ENCODE results near the gene EMILIN3.

Gene EMILIN3

DNA sequence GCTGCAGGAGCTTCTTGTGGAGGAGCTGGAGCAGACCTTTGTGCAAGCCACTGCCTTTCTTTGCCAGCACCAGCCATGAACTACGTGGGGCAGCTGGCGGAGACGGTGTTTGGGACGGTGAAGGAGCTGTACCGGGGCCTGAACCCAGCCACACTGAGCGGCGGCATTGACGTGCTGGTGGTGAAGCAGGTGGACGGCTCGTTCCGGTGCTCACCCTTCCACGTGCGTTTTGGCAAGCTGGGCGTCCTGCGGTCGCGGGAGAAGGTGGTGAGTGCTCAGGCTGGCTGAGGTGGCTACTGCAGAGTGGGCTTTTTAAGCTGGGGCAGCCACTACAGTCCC, 20.9 kb downstream of the EMILIN3 start:
- no peak for DNase-seq (ENCODE audit: low read depth in 2 of 2)

GRCh38 chr20:41344938-41345728, 21.5 kb downstream of the EMILIN3 start:
- no peak for DNase-seq (ENCODE audit: low read depth in 2 of 2)

DNA sequence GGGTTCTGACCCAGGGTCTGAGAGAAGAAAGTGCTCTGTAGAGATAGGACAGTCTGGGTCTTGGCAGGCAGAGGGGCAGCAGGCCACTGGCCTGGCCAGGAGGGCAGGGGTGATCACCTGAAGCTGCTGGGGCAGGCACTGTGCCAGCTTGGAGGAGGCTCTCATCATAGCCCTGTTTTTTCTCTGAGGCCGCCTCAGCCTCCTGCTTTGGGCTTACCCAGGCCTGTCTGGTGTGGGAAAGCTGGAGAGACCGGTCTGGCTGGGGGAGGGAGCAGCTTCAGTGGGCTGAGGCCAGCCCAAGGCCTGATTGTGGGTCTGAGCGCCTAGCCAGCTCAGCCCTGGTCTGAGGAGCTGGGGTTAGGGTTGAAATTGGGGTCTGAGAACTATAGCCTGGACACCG, 22.1 kb downstream of the EMILIN3 start:
- no peak for DNase-seq (ENCODE audit: low read depth in 2 of 2)

- no peak for DNase-seq (ENCODE audit: low read depth in 2 of 2)
Measured at GRCh38 chr20:41342474-41343464, 23.8 kb downstream of the EMILIN3 start.

GRCh38 chr20:41340327-41341055, 26.1 kb downstream of the EMILIN3 start, which contains the start of gene LPIN3:
LPIN3 (plus strand) TSS chr20:41340821; CDS start chr20:41345804, 4,983 bp downstream.
- peak; percentile 36 to 48 for DNase-seq (ENCODE audit: low read depth in 2 of 2)

DNA sequence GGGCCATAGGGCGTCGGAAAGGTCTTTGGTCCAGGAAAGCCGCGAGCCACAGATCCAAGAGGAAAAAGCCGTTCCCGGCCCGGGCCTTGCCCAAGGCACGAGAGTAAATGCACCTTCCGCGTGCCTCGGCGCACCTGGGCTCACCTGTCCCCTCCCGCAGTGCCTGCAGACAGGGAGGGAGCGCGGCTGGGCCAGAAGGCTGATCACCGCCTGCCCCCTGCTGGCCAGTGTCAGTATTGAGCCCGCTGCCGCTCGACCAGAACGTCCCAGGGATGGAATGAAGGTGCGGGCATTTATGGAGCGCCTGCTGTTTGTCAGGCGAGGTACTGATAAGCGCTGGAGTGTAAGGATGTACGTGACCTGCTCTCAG, 26.7 kb downstream of the EMILIN3 start:
- DNase-seq (ENCODE audit: low read depth in 2 of 2), result peak; percentile 78 to 82

DNA sequence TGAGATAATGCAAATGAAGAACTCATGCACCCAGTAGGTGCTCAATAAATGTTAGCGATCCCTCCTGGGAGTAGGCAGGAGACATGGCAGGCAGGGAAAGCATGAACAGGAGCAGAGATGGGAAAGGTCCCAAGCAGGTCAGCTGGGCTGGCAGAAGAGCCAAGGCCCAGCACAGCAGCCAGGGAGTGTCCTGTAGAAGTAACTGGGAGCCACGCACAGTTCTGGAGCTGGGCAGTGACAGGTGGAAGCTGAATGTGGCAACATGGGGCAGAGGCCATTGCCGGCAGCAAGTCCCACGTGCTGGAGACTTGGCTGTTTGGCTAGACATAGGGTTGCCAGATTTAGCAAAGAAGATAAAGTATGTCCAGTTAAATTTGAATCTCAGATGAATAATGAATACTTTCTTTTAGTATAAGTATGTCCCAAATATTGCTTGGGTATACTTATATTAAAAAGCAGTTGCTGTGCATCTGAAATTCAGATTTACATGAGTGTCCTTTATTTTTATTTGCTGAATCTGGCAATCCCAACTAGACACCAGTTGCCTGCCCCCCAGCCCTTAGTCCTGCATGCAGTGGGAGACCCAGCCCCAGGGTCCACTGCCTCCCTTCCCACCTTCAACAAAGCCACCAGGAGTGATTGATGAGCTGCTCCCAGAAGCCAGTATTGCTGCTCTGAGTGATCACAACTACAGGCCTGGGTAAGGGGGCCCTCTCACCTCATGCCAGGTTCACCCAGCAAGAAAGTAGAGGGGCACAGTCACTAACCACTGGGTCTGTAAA, 29.7 kb downstream of the EMILIN3 start:
- DNase-seq (ENCODE audit: low read depth in 2 of 2), result no peak

DNA sequence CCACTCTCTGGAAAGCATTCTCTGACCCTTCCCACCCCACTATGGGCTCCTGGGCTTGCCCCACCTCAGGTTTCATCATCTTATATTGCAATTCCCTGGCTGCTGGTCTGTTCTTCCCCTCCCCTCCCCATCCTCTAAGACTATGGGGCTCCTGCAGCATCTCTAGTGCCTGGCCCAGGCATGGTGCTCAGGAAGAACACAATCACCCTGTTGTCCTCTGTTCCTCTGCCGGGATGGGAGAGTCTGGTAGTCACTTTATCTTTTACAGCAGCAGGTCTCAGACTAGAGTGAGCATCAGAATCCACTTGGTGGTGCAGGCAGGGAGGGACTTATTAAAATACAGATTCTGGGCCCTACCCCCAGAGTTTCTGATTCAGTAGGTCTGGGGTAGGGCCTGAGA, 31.0 kb downstream of the EMILIN3 start:
- DNase-seq (ENCODE audit: low read depth in 2 of 2), result no peak

GRCh38 chr20:41334443-41335421, 31.9 kb downstream of the EMILIN3 start:
- DNase-seq (ENCODE audit: low read depth in 2 of 2), result no peak

GRCh38 chr20:41334036-41334435, 32.6 kb downstream of the EMILIN3 start:
- DNase-seq (ENCODE audit: low read depth in 2 of 2), result no peak

DNA sequence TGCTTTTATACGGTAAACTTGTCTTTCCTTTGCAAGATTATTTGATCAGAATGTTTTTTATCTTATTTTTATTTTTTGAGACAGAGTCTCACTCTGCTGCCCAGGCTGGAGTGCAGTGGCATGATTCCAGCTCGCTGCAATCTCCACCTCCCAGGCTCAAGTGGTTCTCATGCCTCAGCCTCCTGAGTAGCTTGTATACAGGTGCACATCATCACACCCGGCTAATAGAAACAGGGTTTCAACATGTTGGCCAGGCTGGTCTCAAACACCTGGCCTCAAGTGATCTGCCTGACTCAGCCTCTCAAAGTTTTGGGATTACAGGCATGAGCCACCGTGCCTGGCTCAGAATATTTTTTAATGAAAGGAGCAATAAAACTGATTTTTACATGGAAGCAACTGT, 34.9 kb downstream of the EMILIN3 start:
- no peak for DNase-seq (ENCODE audit: low read depth in 2 of 2)

DNA sequence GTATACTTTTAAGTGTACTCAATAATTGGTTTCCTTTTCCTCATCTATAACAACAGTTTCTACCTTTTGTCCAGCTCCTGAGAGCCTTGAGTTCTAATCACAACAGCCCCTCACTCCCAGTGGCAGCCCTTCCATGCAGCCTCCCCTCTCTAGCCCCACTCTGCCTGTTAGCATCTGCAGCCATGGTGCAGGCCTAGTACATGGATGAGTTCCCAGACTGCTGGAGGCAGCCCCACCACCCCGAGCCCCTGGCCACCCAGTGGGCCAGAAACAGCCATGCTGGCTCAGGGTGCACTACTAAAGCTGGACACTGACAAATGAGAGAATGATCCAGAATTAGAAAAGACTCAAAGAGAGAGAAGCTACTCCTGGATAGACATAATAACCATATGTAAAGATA, 35.7 kb downstream of the EMILIN3 start:
- no peak for DNase-seq (ENCODE audit: low read depth in 2 of 2)

- no peak for DNase-seq (ENCODE audit: low read depth in 2 of 2)
Measured at GRCh38 chr20:41330343-41330720, 36.3 kb downstream of the EMILIN3 start.

DNA sequence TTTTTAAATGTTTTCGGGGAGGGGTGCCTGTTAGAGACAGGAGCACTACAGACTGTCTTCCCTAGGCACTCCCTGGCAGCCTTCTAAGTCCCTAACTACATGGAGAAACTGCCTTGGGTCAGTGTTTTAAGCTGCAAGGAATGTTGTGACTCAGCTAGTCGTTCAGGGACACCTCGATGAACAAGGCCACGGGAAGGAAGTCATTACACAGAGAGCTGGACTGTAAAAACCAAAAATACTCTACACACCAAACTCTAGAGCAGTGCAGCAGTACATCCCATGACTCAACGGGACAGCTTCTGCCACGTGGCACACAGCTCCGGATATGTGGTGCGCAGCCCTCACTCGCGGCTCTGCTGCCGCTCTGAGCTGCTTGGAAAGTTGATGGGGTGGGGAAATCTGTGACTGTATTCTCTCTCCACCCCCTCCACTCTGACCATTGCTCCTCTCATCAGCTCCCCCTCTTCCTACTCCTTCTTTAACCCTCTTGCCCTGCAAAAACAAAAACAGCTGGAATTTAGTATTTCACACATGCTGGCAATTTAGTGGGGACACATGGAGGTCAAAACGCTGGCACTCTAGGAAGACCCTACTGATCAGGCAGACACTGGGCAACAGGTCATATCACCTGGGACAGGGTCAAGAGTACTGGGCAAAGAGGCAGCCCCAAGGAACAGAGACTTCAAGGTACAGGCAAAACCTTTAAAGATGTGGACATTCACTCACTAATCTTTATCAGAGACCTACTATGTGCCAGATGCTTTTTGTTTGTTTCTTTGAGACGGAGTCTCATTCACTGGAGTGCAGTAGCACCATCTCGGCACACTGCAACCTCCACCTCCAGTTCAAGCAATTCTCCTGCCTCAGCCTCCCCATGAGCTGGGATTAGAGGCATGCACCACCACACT, 36.9 kb downstream of the EMILIN3 start:
- peak; percentile 48 to 52 for DNase-seq (ENCODE audit: low read depth in 2 of 2)

DNA sequence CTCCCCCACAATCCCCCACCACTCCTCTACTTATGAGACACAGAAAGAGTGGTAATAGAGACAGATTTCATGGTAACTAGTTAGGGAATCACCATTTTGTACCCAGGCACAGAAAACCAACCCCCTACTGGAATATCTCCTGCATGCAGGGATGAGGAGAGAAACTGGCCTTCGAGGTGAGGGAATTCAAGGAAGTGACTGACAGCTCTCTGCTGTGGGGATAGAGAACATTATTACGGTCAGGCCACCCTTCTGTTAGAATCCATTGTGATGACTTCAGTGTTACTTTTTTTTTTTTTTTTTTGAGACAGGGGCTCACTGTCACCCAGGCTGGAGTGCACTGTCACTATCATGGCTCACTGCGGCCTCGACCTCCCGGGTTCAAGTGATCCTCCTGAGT, 39.4 kb downstream of the EMILIN3 start:
- no peak for DNase-seq (ENCODE audit: low read depth in 2 of 2)

DNA sequence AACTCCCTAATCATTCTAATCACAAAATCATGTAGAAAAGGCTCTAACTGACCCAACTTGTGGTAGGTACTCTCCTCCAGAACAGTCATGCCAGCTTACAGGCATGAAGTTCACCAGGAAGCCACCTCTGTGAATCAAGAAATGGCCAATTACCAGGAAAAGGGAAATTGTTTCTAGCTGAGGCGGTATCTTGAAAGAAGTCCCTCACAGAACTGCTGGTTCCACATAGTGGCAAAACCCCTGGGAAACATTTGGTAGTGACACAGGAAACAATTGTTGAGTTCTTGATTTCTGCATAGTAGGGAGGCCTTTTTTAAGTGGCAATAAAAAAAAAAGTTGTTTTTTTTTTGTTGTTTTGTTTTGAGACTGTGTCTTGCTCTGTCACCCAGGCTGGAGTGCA, 45.6 kb downstream of the EMILIN3 start:
- no peak for DNase-seq (ENCODE audit: low read depth in 2 of 2)

DNA sequence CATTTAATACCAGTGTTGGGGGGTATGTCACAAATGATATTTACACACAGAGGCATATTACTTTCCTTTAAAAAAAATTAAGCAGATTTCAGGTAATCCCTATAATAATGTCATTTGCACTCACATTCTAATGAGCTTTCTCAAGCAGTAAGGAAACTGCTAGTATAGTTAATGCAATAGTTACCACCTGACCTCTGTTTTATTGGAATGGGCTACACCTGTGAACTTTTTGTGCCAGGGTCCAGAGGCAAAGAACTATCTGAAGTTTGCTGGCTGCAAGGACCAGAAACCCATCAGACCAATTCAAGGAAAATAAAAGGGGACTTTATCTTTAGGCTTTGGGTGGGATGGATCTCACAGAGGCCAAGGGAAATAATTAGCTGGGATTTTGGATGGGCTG, 46.2 kb downstream of the EMILIN3 start:
- DNase-seq (ENCODE audit: low read depth in 2 of 2), result no peak

DNA sequence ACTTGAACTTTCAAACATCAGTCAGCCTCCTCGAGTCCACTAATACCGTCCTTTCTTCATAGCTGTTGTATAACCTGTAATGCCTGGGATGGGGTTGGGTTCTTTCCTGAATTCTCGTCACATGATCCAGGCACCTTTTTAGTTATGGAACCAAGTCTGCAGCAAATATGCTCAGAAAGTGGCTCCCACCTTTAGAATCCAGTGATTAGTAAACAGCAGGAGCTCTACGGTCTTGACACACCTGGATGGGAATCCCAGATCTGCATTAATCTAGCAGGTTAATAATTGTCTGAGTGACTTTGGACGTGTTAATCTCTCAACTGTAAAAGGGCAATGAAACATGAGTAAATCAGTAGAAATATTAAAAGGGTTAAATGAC, 48.4 kb downstream of the EMILIN3 start:
- no peak for DNase-seq (ENCODE audit: low read depth in 2 of 2)
